ENCODE results near the gene GSTO1.

GSTO1 gene

DNA sequence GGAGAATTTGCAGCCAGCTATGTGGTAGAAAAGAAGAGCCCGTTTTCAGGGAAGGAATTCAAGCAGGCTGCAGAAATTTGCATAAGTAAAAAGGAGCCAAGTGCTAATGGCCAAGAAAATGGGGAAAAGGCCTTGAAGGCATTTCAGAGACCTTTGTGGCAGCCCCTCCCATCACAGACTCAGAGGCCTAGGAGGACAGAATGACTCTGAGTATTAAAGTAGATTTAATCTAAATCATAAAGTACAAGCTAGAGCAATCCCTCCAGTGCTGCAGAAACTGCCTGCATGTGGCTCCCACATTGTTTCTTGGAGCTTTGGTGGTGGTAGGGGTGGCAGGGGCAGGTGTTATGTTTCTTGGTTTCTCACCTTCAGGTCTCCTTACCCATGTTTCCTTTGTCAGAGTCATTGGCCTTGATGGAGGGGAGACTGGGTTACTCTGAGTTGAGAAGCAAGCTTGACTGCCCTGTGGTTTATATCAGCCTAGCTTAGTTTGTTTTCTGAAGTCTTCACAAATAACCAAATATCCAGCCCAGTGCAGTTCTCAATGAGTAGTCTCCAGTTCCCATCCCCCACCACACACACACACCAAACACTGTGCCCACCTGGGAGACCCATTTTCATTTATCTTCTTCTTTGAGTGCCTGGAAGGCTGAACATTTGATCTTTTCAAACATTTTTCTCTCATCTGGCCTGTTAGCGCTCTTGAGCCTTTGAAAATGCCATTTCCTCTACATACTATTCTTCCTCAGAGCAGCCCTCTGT lies 49.1 kb downstream of the GSTO1 start:
- no peak for DNase-seq (ENCODE audit: low read depth in 2 of 2)

DNA sequence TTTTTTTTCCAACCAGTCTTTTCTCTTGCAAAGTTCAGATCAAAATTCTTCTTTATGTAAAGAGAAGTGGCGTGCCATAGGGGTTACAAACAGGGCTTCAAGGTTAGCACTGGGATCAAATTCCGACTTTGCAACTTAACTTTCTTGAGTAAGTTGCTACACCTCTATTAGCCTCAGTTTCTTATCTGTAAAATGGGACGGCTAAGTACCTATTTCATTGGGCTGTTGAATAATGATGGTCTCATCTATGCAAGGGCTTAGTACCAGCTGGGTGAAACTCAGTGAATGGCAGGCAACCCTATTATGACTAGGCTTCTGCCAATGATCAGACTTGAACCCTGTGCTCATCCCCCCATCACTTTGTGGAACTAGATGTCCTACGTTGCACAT lies 49.7 kb downstream of the GSTO1 start:
- no peak for DNase-seq (ENCODE audit: low read depth in 2 of 2)

DNA sequence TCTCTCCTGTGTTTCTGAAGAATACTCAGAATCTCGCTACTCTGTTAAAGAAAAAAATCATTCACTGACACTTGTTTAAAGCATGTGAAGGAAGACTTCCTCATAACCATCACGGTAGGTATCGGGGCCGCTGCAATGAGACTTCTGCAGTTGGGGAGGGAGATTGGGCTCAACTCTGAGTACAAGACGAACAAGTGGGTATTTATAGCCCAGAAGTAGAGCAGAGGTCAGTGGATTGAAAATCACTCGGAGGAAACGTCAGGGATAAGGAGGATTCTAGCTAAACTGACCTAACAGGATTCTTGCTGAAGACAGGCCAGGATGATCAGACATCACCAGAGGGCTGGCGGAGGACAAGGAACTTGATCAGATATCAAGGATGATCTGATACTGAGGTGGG lies 50.2 kb downstream of the GSTO1 start:
- no peak for DNase-seq (ENCODE audit: low read depth in 2 of 2)

- no peak for DNase-seq (ENCODE audit: low read depth in 2 of 2)
Observed at GRCh38 chr10:104306897-104307296, 52.2 kb downstream of the GSTO1 start.

- DNase-seq (ENCODE audit: low read depth in 2 of 2), result no peak
Observed at GRCh38 chr10:104307576-104308438, 53.1 kb downstream of the GSTO1 start.

DNA sequence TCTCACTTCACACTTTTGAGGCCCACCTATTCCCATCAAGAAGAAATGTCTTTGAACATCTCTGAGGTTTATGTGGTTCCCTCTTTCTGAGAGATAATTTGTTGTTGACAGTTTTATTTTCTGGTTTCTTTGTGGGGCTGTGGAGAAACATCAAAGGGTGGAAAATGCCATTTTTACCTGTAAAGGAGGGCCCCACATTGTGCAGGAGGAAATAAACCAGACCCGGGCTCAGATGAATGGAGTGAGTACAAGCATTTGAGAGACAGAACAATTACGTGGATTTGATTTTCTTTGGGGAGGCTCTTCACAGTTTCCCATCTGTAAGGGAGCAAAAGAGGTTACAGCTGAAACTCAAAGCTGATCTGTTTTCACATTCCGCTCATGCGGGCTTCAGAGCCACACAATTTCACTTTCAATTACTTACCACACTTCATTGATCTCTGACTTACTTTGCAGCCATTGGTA lies 53.8 kb downstream of the GSTO1 start:
- no peak for DNase-seq (ENCODE audit: low read depth in 2 of 2)

DNA sequence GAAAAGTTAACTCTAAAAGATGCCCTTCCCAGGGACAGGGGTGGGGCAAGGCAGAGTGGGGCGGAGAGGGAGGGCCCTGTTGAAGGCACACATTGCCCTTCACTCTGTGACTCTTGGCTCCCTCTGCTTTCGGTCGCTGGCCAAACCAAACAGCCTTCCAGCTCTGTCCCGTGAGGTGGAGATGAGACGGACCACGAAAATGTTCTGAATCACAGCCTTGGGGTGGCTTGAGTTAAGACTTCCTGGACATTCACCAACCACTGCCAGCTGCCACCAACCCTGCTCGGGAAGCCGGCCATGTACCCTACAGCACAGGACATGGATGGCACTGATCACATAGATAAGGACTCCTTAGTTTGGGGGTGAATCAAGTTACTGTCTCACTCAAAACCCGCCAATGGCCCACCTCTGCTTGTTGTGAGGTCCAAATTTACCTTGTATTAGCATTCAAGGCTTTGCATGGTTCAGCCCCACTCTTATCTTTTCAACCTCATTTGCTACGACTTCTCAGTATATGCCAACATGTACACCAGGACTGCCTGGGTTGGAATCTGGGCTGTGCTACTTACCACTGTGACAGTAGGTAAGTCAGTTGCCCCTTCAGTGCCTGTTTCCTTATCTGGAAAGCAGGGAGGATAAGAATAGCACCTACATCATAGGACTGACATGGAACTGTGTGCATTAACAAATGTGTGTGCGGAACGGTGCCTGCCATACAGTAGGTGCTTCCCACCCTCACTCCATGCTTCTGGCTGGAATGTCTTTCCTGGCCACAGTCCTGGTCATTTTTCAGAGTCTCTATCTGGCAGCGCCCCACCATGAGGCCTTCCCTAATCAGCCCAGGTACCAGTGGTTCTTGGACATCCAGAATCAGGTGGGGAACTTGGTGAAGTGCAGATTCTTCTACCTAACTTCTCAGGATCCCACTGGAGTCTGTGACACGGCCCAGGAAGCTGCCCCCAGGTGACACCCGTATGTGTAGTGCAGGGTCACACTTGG lies 55.6 kb downstream of the GSTO1 start:
- DNase-seq (ENCODE audit: low read depth in 2 of 2), result no peak

GRCh38 chr10:104311184-104311720 lies 56.6 kb downstream of the GSTO1 start:
- no peak for DNase-seq (ENCODE audit: low read depth in 2 of 2)

DNA sequence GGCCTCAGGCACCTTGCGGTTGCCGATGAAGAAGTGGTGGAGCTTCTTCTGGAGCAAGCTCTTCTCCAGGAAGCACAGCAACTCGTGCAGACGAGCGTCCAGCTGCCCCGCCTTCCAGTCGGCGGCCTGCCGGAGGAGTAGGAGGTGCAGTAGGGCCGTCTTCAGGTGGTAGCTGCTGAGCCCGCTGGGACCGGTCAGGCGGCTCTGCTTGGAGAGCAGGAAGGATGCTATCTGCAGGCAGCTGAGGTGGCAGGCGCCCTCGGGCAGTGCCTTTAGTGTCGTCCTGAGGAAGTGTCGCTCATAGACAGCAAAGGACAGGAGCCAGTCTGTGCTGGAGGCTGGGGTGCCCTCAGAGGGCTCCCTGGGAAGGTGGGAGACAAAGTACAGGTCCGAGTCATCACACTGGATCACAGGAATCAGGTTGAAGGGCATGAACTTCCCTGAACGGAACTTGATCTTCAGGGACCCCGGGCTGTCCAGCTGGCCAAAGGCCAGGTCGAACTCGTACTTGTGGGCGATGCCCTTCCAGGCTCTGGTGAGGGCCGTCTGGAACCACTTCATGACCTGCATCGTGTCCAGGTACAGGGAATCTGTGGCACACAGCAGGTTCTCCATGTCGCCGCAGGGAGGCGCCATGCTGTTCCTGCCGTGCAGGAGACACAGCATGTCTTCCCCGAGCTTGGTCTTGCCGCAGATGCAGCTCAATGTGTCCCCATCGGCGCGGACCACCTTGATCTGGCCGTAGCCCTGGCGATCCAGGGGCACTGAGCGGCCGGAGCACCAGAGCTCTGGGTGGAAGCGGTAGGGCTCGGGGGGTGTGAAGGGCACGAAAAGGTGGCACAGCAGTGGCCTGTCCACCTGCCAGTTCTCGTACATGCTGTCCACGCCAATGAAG lies 60.1 kb downstream of the GSTO1 start:
- no peak for DNase-seq (ENCODE audit: low read depth in 2 of 2)

GRCh38 chr10:104315486-104315921 lies 60.8 kb downstream of the GSTO1 start:
- DNase-seq (ENCODE audit: low read depth in 2 of 2), result no peak

- no peak for DNase-seq (ENCODE audit: low read depth in 2 of 2)
Observed at GRCh38 chr10:104316321-104317099, 61.8 kb downstream of the GSTO1 start.
